T-helper 1 cell treated with Interleukin-12 subunit alpha and Interleukin-12 subunit beta and Interleukin-4 antibody, amounts not matched to agents 30 μg/mL and 1 μg/mL, for 36 hours (primary cell): Measurements from ENCODE around the gene BASP1.
A peak's percentile ranks its signal among the peaks of the same experiment; 100 is the strongest.

Experiments used
- H3K27ac Mint-ChIP-seq: one replicate; pipeline ENCODE4 v1.8.0; 2021; ENCODE audit warnings: mild to moderate bottlenecking, mixed read lengths
- H3K27me3 Mint-ChIP-seq: one replicate; pipeline ENCODE4 v1.8.0; 2021; ENCODE audit warnings: low read depth, mixed read lengths
- H3K36me3 Mint-ChIP-seq: one replicate; pipeline ENCODE4 v1.8.0; 2021; ENCODE audit warnings: low read depth, mixed read lengths
- H3K4me1 Mint-ChIP-seq: one replicate; pipeline ENCODE4 v1.8.0; 2021; ENCODE audit warnings: low read depth, mixed read lengths
- H3K4me3 Mint-ChIP-seq: one replicate; pipeline ENCODE4 v1.8.0; 2021; ENCODE audit warnings: mild to moderate bottlenecking, moderate library complexity, mixed read lengths
- H3K9me3 Mint-ChIP-seq: one replicate; pipeline ENCODE4 v1.8.0; 2021; ENCODE audit warnings: mixed read lengths

The BASP1 gene

GRCh38 chr5:17217493-17218352 lies at the start of gene BASP1:
BASP1 (plus strand) TSS chr5:17217631; CDS start chr5:17275217, 57,586 bp downstream.
- Mint-ChIP-seq H3K27me3 (peaks cover 42% of the 10 kb centered on the region), H3K4me3 (peak within 1 kb of the TSS; percentile 23), H3K27ac (no peak within 1 kb of the TSS), H3K36me3 (no peaks in the 10 kb centered on the region), H3K9me3 (no peaks in the 10 kb centered on the region), H3K4me1 (peaks cover 4% of the 10 kb centered on the region)

- Mint-ChIP-seq H3K4me1 (no peaks in the 10 kb centered on the region), H3K4me3 (no peak overlapping the region), H3K27ac (no peak overlapping the region), H3K27me3 (no peaks in the 10 kb centered on the region), H3K9me3 (no peaks in the 10 kb centered on the region), H3K36me3 (no peaks in the 10 kb centered on the region)
Measured at GRCh38 chr5:17169507-17169906, 47.9 kb upstream of the BASP1 start.

- no peak overlapping the region for H3K4me3 Mint-ChIP-seq
- no peak overlapping the region for H3K27ac Mint-ChIP-seq
- no peaks in the 10 kb centered on the region for H3K36me3 Mint-ChIP-seq
- H3K27me3 Mint-ChIP-seq: no peaks in the 10 kb centered on the region
- no peaks in the 10 kb centered on the region for H3K9me3 Mint-ChIP-seq
- no peaks in the 10 kb centered on the region for H3K4me1 Mint-ChIP-seq
Measured at GRCh38 chr5:17172791-17173190, 44.6 kb upstream of the BASP1 start.

GRCh38 chr5:17174965-17175364 lies 42.5 kb upstream of the BASP1 start:
- no peak overlapping the region for H3K4me3 Mint-ChIP-seq
- no peak overlapping the region for H3K27ac Mint-ChIP-seq
- H3K36me3 Mint-ChIP-seq: no peaks in the 10 kb centered on the region
- no peaks in the 10 kb centered on the region for H3K27me3 Mint-ChIP-seq
- no peaks in the 10 kb centered on the region for H3K4me1 Mint-ChIP-seq
- no peaks in the 10 kb centered on the region for H3K9me3 Mint-ChIP-seq

- Mint-ChIP-seq H3K27ac (no peak overlapping the region), H3K4me1 (no peaks in the 10 kb centered on the region), H3K36me3 (no peaks in the 10 kb centered on the region), H3K9me3 (no peaks in the 10 kb centered on the region), H3K27me3 (no peaks in the 10 kb centered on the region), H3K4me3 (no peak overlapping the region)
Measured at GRCh38 chr5:17177501-17178372, 39.7 kb upstream of the BASP1 start.

GRCh38 chr5:17178373-17178675 lies 39.1 kb upstream of the BASP1 start:
- Mint-ChIP-seq H3K9me3 (no peaks in the 10 kb centered on the region), H3K27ac (no peak overlapping the region), H3K4me3 (no peak overlapping the region), H3K27me3 (no peaks in the 10 kb centered on the region), H3K36me3 (no peaks in the 10 kb centered on the region), H3K4me1 (no peaks in the 10 kb centered on the region)

GRCh38 chr5:17180330-17180843 lies 37.0 kb upstream of the BASP1 start:
- Mint-ChIP-seq H3K9me3 (no peaks in the 10 kb centered on the region), H3K4me1 (no peaks in the 10 kb centered on the region), H3K27me3 (no peaks in the 10 kb centered on the region), H3K27ac (no peak overlapping the region), H3K4me3 (no peak overlapping the region), H3K36me3 (no peaks in the 10 kb centered on the region)

- H3K27ac Mint-ChIP-seq: no peak overlapping the region
- H3K36me3 Mint-ChIP-seq: no peaks in the 10 kb centered on the region
- no peaks in the 10 kb centered on the region for H3K4me1 Mint-ChIP-seq
Measured at GRCh38 chr5:17180864-17181723, 36.3 kb upstream of the BASP1 start.

GRCh38 chr5:17182494-17182893 lies 34.9 kb upstream of the BASP1 start:
- Mint-ChIP-seq H3K36me3 (no peaks in the 10 kb centered on the region), H3K4me1 (no peaks in the 10 kb centered on the region), H3K27me3 (no peaks in the 10 kb centered on the region)

More at GRCh38 chr5:17180864-17181723, 36.3 kb upstream of the BASP1 start:
- no peaks in the 10 kb centered on the region for H3K27me3 Mint-ChIP-seq
- H3K4me3 Mint-ChIP-seq: no peak overlapping the region
- H3K9me3 Mint-ChIP-seq: no peaks in the 10 kb centered on the region

GRCh38 chr5:17182981-17183380 lies 34.5 kb upstream of the BASP1 start:
- Mint-ChIP-seq H3K4me1 (no peaks in the 10 kb centered on the region), H3K4me3 (no peak overlapping the region), H3K27me3 (no peaks in the 10 kb centered on the region), H3K27ac (no peak overlapping the region), H3K36me3 (no peaks in the 10 kb centered on the region), H3K9me3 (no peaks in the 10 kb centered on the region)

More at GRCh38 chr5:17182494-17182893, 34.9 kb upstream of the BASP1 start:
- no peaks in the 10 kb centered on the region for H3K9me3 Mint-ChIP-seq
- H3K4me3 Mint-ChIP-seq: no peak overlapping the region
- H3K27ac Mint-ChIP-seq: no peak overlapping the region

- Mint-ChIP-seq H3K27ac (no peak overlapping the region), H3K9me3 (no peaks in the 10 kb centered on the region), H3K36me3 (no peaks in the 10 kb centered on the region), H3K27me3 (no peaks in the 10 kb centered on the region), H3K4me1 (no peaks in the 10 kb centered on the region), H3K4me3 (no peak overlapping the region)
Measured at GRCh38 chr5:17183831-17184230, 33.6 kb upstream of the BASP1 start.

- Mint-ChIP-seq H3K9me3 (no peaks in the 10 kb centered on the region), H3K27me3 (no peaks in the 10 kb centered on the region), H3K27ac (no peak overlapping the region), H3K4me1 (no peaks in the 10 kb centered on the region), H3K36me3 (no peaks in the 10 kb centered on the region), H3K4me3 (no peak overlapping the region)
Measured at GRCh38 chr5:17184588-17184987, 32.8 kb upstream of the BASP1 start.

GRCh38 chr5:17185349-17185748 lies 32.1 kb upstream of the BASP1 start:
- H3K27ac Mint-ChIP-seq: no peak overlapping the region
- H3K36me3 Mint-ChIP-seq: no peaks in the 10 kb centered on the region
- H3K4me1 Mint-ChIP-seq: no peaks in the 10 kb centered on the region

GRCh38 chr5:17185773-17186172 lies 31.7 kb upstream of the BASP1 start:
- no peaks in the 10 kb centered on the region for H3K4me1 Mint-ChIP-seq
- no peaks in the 10 kb centered on the region for H3K36me3 Mint-ChIP-seq
- H3K9me3 Mint-ChIP-seq: no peaks in the 10 kb centered on the region
- no peak overlapping the region for H3K27ac Mint-ChIP-seq
- no peaks in the 10 kb centered on the region for H3K27me3 Mint-ChIP-seq
- H3K4me3 Mint-ChIP-seq: no peak overlapping the region

More at GRCh38 chr5:17185349-17185748, 32.1 kb upstream of the BASP1 start:
- Mint-ChIP-seq H3K4me3 (no peak overlapping the region), H3K27me3 (no peaks in the 10 kb centered on the region), H3K9me3 (no peaks in the 10 kb centered on the region)
